WTC11 (cell line): Measurements from ENCODE around the gene P2RX3.

ENCODE experiments used
- CTCF ChIP-seq: fragments of 200-600 bp; IDR thresholded peaks from 2 replicates; pipeline ENCODE4 v1.8.0; 2022; ENCODE audit warnings: antibody characterized with exemption
- JUN ChIP-seq: sonication (generic); formaldehyde crosslinking; IDR thresholded peaks from 2 replicates; pipeline ENCODE4 v1.8.0; 2023; ENCODE audit warnings: mild to moderate bottlenecking, missing genetic modification reagents
- NFYB ChIP-seq: sonication (generic); formaldehyde crosslinking; conservative IDR thresholded peaks from 2 replicates; pipeline ENCODE4 v1.8.0; 2022; ENCODE audit warnings: low read depth, missing genetic modification reagents
- USF2 ChIP-seq: sonication (generic); formaldehyde crosslinking; IDR thresholded peaks from 2 replicates; pipeline ENCODE4 v1.8.1; 2023; ENCODE audit warnings: mild to moderate bottlenecking, missing genetic modification reagents, moderate library complexity

GRCh38 chr11:57347336-57347735, 9.2 kb downstream of the P2RX3 start:
- TF ChIP-seq CTCF (no peak), NFYB (CRISPR knock-in tag) (no peak), USF2 (CRISPR knock-in tag) (no peak), JUN (CRISPR knock-in tag) (no peak)
